T-helper 22 cell (primary cell): Measurements from ENCODE around the gene MRPL51.
A peak's percentile ranks its signal among the peaks of the same experiment; 100 is the strongest.

Source experiments
- DNase-seq: peaks from one replicate; pipeline ENCODE4 v3.0.0-alpha.2; 2020; ENCODE audit warnings: low read depth

MRPL51 gene

GRCh38 chr12:6492838-6493496, at the start of gene MRPL51:
Gene MRPL51 (minus strand): TSS chr12:6493262. CDS start chr12:6493136, 126 bp downstream.
- DNase-seq, result peak; percentile 93

- no peak for DNase-seq
Observed at GRCh38 chr12:6542209-6543009, 49.3 kb upstream of the MRPL51 start.

GRCh38 chr12:6541371-6542165, 48.5 kb upstream of the MRPL51 start:
- DNase-seq, result no peak

- no peak for DNase-seq
Observed at GRCh38 chr12:6540181-6540877, 47.3 kb upstream of the MRPL51 start.

- DNase-seq, result no peak
Observed at GRCh38 chr12:6539707-6540134, 46.7 kb upstream of the MRPL51 start.

- DNase-seq, result no peak
Observed at GRCh38 chr12:6539314-6539682, 46.2 kb upstream of the MRPL51 start.

GRCh38 chr12:6538420-6539313, 45.6 kb upstream of the MRPL51 start:
- DNase-seq, result no peak

- peak; percentile 67 for DNase-seq
Observed at GRCh38 chr12:6537580-6538419, 44.7 kb upstream of the MRPL51 start.

GRCh38 chr12:6536894-6537579, 44.0 kb upstream of the MRPL51 start:
- no peak for DNase-seq

- no peak for DNase-seq
Observed at GRCh38 chr12:6535960-6536847, 43.1 kb upstream of the MRPL51 start.

- no peak for DNase-seq
Observed at GRCh38 chr12:6535697-6535946, 42.6 kb upstream of the MRPL51 start.

- peak; percentile 76 for DNase-seq
Observed at GRCh38 chr12:6534945-6535696, 42.1 kb upstream of the MRPL51 start.

- DNase-seq, result no peak
Observed at GRCh38 chr12:6534695-6534944, 41.6 kb upstream of the MRPL51 start.

GRCh38 chr12:6533923-6534694, 41.0 kb upstream of the MRPL51 start, which contains the start of gene GAPDH:
Gene GAPDH (plus strand): TSS chr12:6534517. CDS start chr12:6534833, 316 bp downstream.
- peak; percentile 73 for DNase-seq

- DNase-seq, result no peak
Observed at GRCh38 chr12:6533653-6533922, 40.5 kb upstream of the MRPL51 start.

- no peak for DNase-seq
Observed at GRCh38 chr12:6532927-6533652, 40.0 kb upstream of the MRPL51 start.
